Esophagus squamous epithelium (tissue), 4 donors: ENCODE measurements around the gene PRLR.

Experiments
- POLR2A ChIP-seq, 4 donors: fragments of 450-650 bp; IDR thresholded peaks; one replicate each; pipeline ENCODE4 v1.6.1; 2017; ENCODE audit warnings: antibody characterized with exemption in 4 of 4, mild to moderate bottlenecking in 4 of 4, moderate library complexity in 3 of 4
- TF ChIP-seq, protein P1 (sequence below), 6 experiments: fragments of 450-650 bp in 4 of 6; fragments of 200-600 bp in 2 of 6; sonication (generic) in 2 of 6; IDR thresholded peaks; one replicate each; pipeline ENCODE4 v1.5.1; 2016 to 2019; ENCODE audit warnings: antibody characterized with exemption in 6 of 6, mild to moderate bottlenecking in 4 of 6, moderate library complexity in 4 of 6

DNA sequence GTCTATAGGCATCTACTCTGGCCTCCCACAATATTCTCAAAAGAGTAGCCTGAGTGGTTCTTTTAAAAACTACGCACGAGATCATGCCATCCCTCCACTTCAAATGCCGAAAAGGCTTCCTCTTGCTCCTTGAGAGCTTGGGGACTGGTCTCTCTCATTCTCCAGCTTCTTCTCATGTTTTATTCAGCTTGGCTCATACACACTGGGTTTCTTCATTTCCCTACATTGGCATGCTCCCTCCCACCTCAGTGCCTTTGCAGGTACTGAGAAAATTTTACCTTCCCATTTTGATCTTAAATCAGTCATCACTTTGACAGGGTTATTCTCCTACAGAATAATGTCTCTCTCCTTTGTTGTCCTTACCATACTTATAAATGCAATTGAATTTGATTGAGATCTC is 20.4 kb downstream of the PRLR start:
- TF ChIP-seq, protein P1, sequence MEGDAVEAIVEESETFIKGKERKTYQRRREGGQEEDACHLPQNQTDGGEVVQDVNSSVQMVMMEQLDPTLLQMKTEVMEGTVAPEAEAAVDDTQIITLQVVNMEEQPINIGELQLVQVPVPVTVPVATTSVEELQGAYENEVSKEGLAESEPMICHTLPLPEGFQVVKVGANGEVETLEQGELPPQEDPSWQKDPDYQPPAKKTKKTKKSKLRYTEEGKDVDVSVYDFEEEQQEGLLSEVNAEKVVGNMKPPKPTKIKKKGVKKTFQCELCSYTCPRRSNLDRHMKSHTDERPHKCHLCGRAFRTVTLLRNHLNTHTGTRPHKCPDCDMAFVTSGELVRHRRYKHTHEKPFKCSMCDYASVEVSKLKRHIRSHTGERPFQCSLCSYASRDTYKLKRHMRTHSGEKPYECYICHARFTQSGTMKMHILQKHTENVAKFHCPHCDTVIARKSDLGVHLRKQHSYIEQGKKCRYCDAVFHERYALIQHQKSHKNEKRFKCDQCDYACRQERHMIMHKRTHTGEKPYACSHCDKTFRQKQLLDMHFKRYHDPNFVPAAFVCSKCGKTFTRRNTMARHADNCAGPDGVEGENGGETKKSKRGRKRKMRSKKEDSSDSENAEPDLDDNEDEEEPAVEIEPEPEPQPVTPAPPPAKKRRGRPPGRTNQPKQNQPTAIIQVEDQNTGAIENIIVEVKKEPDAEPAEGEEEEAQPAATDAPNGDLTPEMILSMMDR (IDR thresholded peaks at IDR 0.05) = no peak
- TF ChIP-seq POLR2A (IDR thresholded peaks at IDR 0.05) = no peak
